Measurements from ENCODE around the gene RSPH1.

The RSPH1 gene

GRCh38 chr21:42515708-42516502, 19.9 kb upstream of the RSPH1 start:
- TF ChIP-seq CTCF (IDR thresholded peaks at IDR 0.05; ENCODE audit: insufficient read depth, low read depth, low read length, missing control alignments) = no peak
- DNase-seq (ENCODE audit: low read depth) = peak; percentile 78
- H3K4me3 ChIP-seq (ENCODE audit: low read length) = no peak overlapping the region

DNA sequence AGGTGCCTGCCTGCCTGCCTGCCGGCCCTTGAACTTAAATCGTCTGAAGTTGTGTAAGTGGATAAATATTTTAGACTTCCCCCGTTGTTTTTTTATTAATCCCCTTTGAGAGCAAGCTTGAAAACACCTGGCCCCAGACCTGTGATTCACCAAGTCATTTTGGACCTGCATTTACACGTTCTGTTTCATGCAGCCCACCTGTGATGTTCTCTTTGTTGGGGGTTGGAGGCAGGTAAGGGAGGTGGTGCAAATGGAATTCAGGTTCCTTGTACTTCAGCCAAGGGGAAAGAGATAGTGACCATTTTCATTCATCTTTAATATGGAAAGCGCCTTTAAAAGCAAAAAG, 18.8 kb upstream of the RSPH1 start:
- peak overlapping the region; percentile 69 for H3K4me3 ChIP-seq (ENCODE audit: low read length)
- DNase-seq (ENCODE audit: low read depth) = peak; percentile 46
- TF ChIP-seq CTCF (IDR thresholded peaks at IDR 0.05; ENCODE audit: insufficient read depth, low read depth, low read length, missing control alignments) = no peak

DNA sequence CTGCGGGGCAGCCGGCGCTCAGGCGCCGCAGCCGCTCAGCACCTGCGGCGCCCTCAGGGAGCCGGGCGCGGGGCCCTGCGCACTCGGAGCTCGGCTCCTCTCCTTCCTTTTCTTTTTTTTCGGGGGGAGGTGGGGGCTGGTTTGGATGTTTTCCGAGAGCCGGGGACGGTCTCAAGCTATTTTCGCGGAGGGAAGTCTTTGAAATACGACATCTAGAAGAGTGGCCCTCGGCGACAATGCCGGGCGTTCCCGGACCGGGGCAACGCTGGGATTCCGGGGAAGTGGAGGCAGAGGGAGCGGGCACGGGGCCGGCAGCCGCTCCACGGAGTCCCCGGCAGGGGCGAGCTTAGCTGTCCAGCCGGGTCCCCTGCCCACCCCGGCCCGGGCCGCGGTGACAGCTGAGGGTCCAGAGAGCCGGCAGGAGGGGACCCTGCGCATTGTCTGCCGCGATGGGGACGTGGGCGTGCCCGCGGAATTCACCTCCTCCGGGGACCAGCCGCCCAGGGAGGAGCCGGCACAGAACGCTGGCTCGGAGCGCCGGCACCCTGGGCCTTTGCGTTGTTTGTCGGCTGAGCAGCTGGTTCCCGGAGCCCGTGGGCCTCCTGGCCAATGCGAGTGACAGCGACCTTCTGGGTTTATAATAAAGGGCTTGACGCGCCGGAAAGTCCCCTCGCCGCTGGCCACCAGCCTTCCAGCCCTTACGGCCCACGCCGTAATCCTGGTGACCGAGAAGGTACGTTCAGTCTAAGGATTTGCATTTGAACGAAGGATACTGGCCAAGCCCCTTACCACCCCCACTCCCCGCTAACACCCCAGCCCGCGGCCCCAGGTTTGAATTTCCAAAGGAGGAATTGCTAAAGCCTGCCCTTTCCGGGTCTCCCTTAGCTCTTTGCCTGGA, 18.2 kb upstream of the RSPH1 start:
- peak overlapping the region; percentile 69 for H3K4me3 ChIP-seq (ENCODE audit: low read length)
- TF ChIP-seq CTCF (IDR thresholded peaks at IDR 0.05; ENCODE audit: insufficient read depth, low read depth, low read length, missing control alignments) = no peak
- peak; percentile 43 for DNase-seq (ENCODE audit: low read depth)

GRCh38 chr21:42513151-42513984, 17.3 kb upstream of the RSPH1 start, which contains the start of gene SLC37A1:
TSS of gene SLC37A1 (plus strand) at chr21:42513852. CDS start at chr21:42518455, 4,603 bp downstream.
- H3K4me3 ChIP-seq (ENCODE audit: low read length) = peak within 1 kb of the TSS; percentile 69
- TF ChIP-seq CTCF (IDR thresholded peaks at IDR 0.05; ENCODE audit: insufficient read depth, low read depth, low read length, missing control alignments) = no peak
- peak; percentile 28 for DNase-seq (ENCODE audit: low read depth)

DNA sequence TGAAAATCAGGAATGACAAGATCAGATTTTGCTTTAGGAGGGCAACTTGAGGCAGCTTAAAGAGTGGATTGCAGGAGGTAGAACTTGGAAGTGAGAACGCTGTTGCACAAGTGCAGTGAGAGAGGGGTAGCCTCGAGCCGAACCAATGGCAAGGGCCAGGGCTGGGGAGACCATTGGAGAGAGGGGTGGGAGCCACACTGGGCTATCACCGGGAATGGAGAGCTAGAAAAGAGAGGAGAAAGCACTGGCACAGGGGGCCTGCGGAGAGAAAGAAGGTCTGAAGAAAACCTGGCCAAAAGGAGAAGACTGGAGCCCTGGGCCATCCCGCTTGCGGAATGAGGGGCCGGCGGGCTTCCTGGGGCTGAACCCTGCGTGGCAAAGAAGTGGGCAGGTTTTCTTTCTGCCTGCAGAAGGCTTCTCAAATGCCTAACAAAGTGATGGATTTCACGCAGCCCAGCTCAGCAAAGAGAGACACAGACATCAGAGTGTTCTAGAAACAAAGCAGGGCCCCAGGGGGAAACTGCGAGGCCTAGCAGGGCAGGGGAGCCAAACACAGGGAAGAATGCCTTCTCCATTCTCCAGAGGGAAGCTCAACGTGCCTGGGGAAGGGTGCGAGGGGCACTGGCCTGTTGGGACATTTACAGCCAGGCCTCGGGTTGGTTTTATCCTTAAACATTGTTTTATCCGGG, 16.5 kb upstream of the RSPH1 start:
- TF ChIP-seq CTCF (IDR thresholded peaks at IDR 0.05; ENCODE audit: insufficient read depth, low read depth, low read length, missing control alignments) = no peak
- no peak for DNase-seq (ENCODE audit: low read depth)
- H3K4me3 ChIP-seq (ENCODE audit: low read length) = no peak overlapping the region

GRCh38 chr21:42509244-42509643, 13.2 kb upstream of the RSPH1 start:
- no peak for TF ChIP-seq CTCF (IDR thresholded peaks at IDR 0.05; ENCODE audit: insufficient read depth, low read depth, low read length, missing control alignments)
- no peak overlapping the region for H3K4me3 ChIP-seq (ENCODE audit: low read length)
- peak; percentile 65 for DNase-seq (ENCODE audit: low read depth)

All from epithelial cell of esophagus (primary cell).